Neural cell (in vitro differentiated cells): Measurements from ENCODE around the gene MEGF11. TPM values are rescaled to one million over a fixed set of nuclear protein-coding genes. Genes with fewer than 3 reads are reported as not detected.

Experiments used
- H2AFZ ChIP-seq: fragments of 200-600, 300-800 bp; sonication (generic), shearing (Covaris generic); 2 replicates; pipeline ENCODE4 v1.6.0; 2014; ENCODE audit warnings: low read depth, mild to moderate bottlenecking, antibody characterized with exemption, low read length, moderate library complexity
- H3F3A ChIP-seq: fragments of 200-600 bp; shearing (Covaris generic); 2 replicates; pipeline ENCODE4 v1.6.1; 2016; ENCODE audit warnings: mild to moderate bottlenecking, moderate library complexity, mixed read lengths, antibody characterized with exemption, low read length; ENCODE audit not compliant: insufficient read depth, poor library complexity, severe bottlenecking
- H3K27ac ChIP-seq: fragments of 200-600, 300-800 bp; sonication (generic), shearing (Covaris generic); 2 replicates; pipeline ENCODE4 v1.5.1; 2014; ENCODE audit warnings: mild to moderate bottlenecking, low read length, moderate library complexity
- H3K27me3 ChIP-seq: fragments of 300-800, 200-600 bp; sonication (generic), shearing (Covaris generic); 2 replicates; pipeline ENCODE4 v1.6.0; 2014; ENCODE audit warnings: mild to moderate bottlenecking, low read depth, low read length, moderate library complexity; ENCODE audit not compliant: insufficient read depth
- H3K36me3 ChIP-seq: fragments of 300-800, 200-600 bp; sonication (generic), shearing (Covaris generic); 2 replicates; pipeline ENCODE4 v1.5.1; 2014; ENCODE audit warnings: mild to moderate bottlenecking, antibody characterized with exemption, low read length, moderate library complexity; ENCODE audit not compliant: insufficient read depth
- H3K4me2 ChIP-seq: fragments of 300-800, 200-600 bp; sonication (generic), shearing (Covaris generic); 2 replicates; pipeline ENCODE4 v1.6.0; 2014; ENCODE audit warnings: mild to moderate bottlenecking, low read length
- H3K4me3 ChIP-seq: fragments of 300-800, 200-600 bp; sonication (generic), shearing (Covaris generic); 2 replicates; pipeline ENCODE4 v1.5.1; 2014; ENCODE audit warnings: mild to moderate bottlenecking, low read length, moderate library complexity
- H3K79me2 ChIP-seq: fragments of 200-600 bp; shearing (Covaris generic); replicated peaks from 2 replicates; pipeline ENCODE4 v1.6.0; 2014; ENCODE audit warnings: mild to moderate bottlenecking, low read length, moderate library complexity; ENCODE audit not compliant: insufficient read depth
- H3K9ac ChIP-seq: fragments of 300-800, 200-600 bp; sonication (generic), shearing (Covaris generic); 2 replicates; pipeline ENCODE4 v1.6.1; 2016; ENCODE audit warnings: mild to moderate bottlenecking, low read length, mixed read lengths
- H3K9me2 ChIP-seq: fragments of 200-600 bp; shearing (Covaris generic); 2 replicates; pipeline ENCODE4 v1.6.1; 2016; ENCODE audit warnings: mild to moderate bottlenecking, low read length, mixed read lengths; ENCODE audit not compliant: insufficient read depth
- H3K9me3 ChIP-seq: fragments of 200-600, 300-800 bp; sonication (generic), shearing (Covaris generic); 2 replicates; pipeline ENCODE4 v1.6.1; 2016; ENCODE audit warnings: mild to moderate bottlenecking, mixed run types, low read length, moderate library complexity, mixed read lengths
- H4K20me1 ChIP-seq: fragments of 200-600 bp; shearing (Covaris generic); 2 replicates; pipeline ENCODE4 v1.6.1; 2016; ENCODE audit warnings: mild to moderate bottlenecking, mixed run types; ENCODE audit not compliant: insufficient read depth
- EP300 ChIP-seq: fragments of 450-650 bp; conservative IDR thresholded peaks from 2 replicates; pipeline ENCODE4 v1.6.1; 2014; ENCODE audit warnings: antibody characterized with exemption, mild to moderate bottlenecking, moderate library complexity; ENCODE audit not compliant: poor library complexity, severe bottlenecking
- EZH2 ChIP-seq: fragments of 200-600, 300-800 bp; shearing (Covaris generic), sonication (generic); IDR thresholded peaks from 2 replicates; pipeline ENCODE4 v1.6.1; 2014; ENCODE audit warnings: antibody characterized with exemption, low read length, borderline replicate concordance, mild to moderate bottlenecking; ENCODE audit not compliant: insufficient read depth, poor library complexity, severe bottlenecking
- MXI1 ChIP-seq: fragments of 450-650 bp; conservative IDR thresholded peaks from 2 replicates; pipeline ENCODE4 v1.6.1; 2014; ENCODE audit warnings: antibody characterized with exemption, mild to moderate bottlenecking; ENCODE audit not compliant: poor library complexity, severe bottlenecking
- POLR2AphosphoS5 ChIP-seq: IDR thresholded peaks from 2 replicates; pipeline ENCODE4 v1.6.1; 2012
- RAD21 ChIP-seq: fragments of 450-650 bp; conservative IDR thresholded peaks from 2 replicates; pipeline ENCODE4 v1.6.1; 2014; ENCODE audit warnings: antibody characterized with exemption, mild to moderate bottlenecking, moderate library complexity
- SMC3 ChIP-seq: fragments of 450-650 bp; conservative IDR thresholded peaks from 2 replicates; pipeline ENCODE4 v1.6.1; 2014; ENCODE audit warnings: antibody characterized with exemption, mild to moderate bottlenecking, moderate library complexity; ENCODE audit not compliant: poor library complexity
- TAF1 ChIP-seq: IDR thresholded peaks from 2 replicates; pipeline ENCODE4 v1.6.1; 2012; ENCODE audit warnings: low read depth
- polyA plus RNA-seq: library from polyadenylated mRNA; depleted of rRNA; stranded (reverse); fragments of >200 nt; gene quantifications from 2 replicates; pipeline ENCODE4 v1.2.3, GENCODE V29; 2014
- TF ChIP-seq, protein P1 (sequence below): fragments of 450-650 bp; IDR thresholded peaks from 2 replicates; pipeline ENCODE4 v1.5.1; 2014; ENCODE audit warnings: antibody characterized with exemption, mild to moderate bottlenecking, moderate library complexity; ENCODE audit not compliant: poor library complexity, severe bottlenecking
- TF ChIP-seq, protein P2 (sequence below): IDR thresholded peaks from 2 replicates; pipeline ENCODE4 v1.6.1; 2012; ENCODE audit warnings: borderline replicate concordance

MEGF11 gene
- polyA plus RNA-seq, 1 donor from 2014 or later: 0.64 TPM

DNA sequence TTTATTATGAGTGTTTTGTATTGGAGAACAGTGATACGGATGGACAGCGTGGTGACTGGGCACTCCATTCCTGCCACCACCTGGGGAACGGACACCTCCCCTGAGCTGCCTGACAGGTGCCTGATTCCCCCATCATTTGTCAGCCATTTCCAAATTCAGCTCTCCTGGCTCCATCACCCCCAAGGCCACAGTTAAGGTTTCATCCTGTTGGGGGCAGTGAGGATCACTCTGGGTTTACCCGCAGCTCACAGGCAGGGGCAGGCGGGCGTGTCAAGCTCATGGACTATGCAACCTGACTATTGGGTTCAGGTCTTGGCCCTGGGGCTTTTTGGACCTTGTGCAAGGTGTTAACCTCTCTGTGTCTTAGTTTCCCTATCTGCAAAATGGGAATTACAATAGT lies 307.9 kb downstream of the MEGF11 start:
- Histone ChIP-seq H3K36me3 (no peaks in the 10 kb centered on the region), H4K20me1 (no peaks in the 10 kb centered on the region), H3K27me3 (no peaks in the 10 kb centered on the region), H3K9me3 (no peaks in the 10 kb centered on the region), H3F3A (no peaks in the 10 kb centered on the region), H3K9ac (no peak overlapping the region), H3K4me3 (no peak overlapping the region), H2AFZ (no peak overlapping the region), H3K9me2 (no peaks in the 10 kb centered on the region), H3K4me2 (no peak overlapping the region), H3K79me2 (no peaks in the 10 kb centered on the region), H3K27ac (no peak overlapping the region)
- TF ChIP-seq TAF1: no peak
- TF ChIP-seq, protein P1, sequence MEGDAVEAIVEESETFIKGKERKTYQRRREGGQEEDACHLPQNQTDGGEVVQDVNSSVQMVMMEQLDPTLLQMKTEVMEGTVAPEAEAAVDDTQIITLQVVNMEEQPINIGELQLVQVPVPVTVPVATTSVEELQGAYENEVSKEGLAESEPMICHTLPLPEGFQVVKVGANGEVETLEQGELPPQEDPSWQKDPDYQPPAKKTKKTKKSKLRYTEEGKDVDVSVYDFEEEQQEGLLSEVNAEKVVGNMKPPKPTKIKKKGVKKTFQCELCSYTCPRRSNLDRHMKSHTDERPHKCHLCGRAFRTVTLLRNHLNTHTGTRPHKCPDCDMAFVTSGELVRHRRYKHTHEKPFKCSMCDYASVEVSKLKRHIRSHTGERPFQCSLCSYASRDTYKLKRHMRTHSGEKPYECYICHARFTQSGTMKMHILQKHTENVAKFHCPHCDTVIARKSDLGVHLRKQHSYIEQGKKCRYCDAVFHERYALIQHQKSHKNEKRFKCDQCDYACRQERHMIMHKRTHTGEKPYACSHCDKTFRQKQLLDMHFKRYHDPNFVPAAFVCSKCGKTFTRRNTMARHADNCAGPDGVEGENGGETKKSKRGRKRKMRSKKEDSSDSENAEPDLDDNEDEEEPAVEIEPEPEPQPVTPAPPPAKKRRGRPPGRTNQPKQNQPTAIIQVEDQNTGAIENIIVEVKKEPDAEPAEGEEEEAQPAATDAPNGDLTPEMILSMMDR: no peak
- no peak for TF ChIP-seq EZH2
- no peak for TF ChIP-seq RAD21
- TF ChIP-seq, protein P2, sequence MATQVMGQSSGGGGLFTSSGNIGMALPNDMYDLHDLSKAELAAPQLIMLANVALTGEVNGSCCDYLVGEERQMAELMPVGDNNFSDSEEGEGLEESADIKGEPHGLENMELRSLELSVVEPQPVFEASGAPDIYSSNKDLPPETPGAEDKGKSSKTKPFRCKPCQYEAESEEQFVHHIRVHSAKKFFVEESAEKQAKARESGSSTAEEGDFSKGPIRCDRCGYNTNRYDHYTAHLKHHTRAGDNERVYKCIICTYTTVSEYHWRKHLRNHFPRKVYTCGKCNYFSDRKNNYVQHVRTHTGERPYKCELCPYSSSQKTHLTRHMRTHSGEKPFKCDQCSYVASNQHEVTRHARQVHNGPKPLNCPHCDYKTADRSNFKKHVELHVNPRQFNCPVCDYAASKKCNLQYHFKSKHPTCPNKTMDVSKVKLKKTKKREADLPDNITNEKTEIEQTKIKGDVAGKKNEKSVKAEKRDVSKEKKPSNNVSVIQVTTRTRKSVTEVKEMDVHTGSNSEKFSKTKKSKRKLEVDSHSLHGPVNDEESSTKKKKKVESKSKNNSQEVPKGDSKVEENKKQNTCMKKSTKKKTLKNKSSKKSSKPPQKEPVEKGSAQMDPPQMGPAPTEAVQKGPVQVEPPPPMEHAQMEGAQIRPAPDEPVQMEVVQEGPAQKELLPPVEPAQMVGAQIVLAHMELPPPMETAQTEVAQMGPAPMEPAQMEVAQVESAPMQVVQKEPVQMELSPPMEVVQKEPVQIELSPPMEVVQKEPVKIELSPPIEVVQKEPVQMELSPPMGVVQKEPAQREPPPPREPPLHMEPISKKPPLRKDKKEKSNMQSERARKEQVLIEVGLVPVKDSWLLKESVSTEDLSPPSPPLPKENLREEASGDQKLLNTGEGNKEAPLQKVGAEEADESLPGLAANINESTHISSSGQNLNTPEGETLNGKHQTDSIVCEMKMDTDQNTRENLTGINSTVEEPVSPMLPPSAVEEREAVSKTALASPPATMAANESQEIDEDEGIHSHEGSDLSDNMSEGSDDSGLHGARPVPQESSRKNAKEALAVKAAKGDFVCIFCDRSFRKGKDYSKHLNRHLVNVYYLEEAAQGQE: no peak
- TF ChIP-seq MXI1: no peak
- no peak for TF ChIP-seq POLR2AphosphoS5
- TF ChIP-seq SMC3: no peak

DNA sequence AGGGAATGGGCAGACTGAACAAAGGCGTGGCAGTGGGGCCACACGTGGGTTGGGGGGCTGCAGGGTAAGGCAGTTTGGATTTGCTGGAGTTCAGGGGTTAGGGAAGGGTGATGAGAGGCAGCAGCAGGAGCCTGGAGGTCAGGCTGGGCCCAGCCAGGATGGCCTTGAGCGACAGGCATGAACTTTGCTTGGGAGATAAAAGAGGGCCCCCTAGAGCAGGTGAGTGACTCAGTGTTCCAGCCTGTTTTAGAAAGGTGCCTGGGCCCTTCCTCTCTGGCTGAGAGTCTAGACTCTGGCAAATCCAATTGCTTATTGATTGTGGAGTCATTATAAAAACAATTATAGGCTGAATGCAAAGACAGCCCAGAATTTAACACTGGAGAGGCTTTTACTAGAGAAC lies 309.1 kb downstream of the MEGF11 start:
- TF ChIP-seq RAD21 (no peak), EZH2 (no peak), SMC3 (no peak), TAF1 (no peak), MXI1 (no peak), POLR2AphosphoS5 (no peak), EP300 (no peak)
- TF ChIP-seq, protein P2: no peak
- TF ChIP-seq, protein P1: no peak
- no peaks in the 10 kb centered on the region for H3K9me3 ChIP-seq
- no peak overlapping the region for H2AFZ ChIP-seq
- no peaks in the 10 kb centered on the region for H4K20me1 ChIP-seq
- no peaks in the 10 kb centered on the region for H3F3A ChIP-seq
- no peak overlapping the region for H3K4me2 ChIP-seq
- H3K27me3 ChIP-seq: no peaks in the 10 kb centered on the region
- H3K36me3 ChIP-seq: no peaks in the 10 kb centered on the region
- no peak overlapping the region for H3K4me3 ChIP-seq
- no peaks in the 10 kb centered on the region for H3K79me2 ChIP-seq
- H3K27ac ChIP-seq: no peak overlapping the region
- no peaks in the 10 kb centered on the region for H3K9me2 ChIP-seq
- H3K9ac ChIP-seq: no peak overlapping the region
